Measurements from ENCODE around the gene METTL24.

Gene METTL24

DNA sequence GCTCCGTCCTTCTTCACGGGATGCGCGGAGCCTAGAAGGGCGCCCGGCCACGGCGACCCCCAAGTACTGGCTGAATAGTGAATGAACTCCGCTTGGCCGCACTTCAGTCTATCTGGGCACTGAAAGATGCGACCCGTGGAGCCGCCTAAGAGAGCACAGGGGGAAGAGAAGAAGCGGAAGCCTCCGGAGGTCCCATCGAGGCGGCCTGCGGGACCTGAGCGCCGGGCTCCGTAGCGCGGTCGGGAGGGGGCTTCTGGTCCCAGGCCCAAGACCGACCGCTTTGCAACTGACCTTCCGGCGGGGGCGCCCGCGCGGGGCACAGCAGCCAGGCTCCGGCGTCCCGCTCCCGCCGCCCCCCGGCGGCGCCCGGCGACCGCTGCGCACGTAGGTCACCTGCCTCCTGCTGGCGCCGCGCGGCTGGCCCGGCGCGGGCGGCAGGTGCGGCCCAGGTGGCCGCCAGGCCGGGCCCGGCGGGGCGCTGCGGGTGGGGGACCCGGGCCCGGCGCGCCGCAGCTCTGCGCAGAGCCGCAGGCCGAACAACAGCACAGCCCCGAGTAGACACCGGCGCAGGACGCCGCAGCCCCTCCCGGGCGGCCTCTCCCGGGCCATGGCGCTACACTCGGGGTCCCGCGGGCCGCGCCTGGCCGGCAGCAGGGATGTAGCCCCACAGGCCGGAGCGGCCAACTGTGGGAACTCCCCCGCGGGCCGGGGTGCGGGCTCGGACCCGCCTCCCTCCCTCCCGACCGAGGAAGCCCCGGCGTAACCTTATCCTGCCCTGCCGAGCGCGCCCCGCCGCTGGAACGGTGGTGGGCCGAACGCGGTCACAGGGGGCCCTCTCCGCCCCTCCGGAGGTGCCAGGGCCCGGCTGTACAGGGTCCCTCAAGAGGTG, at the start of gene METTL24:
METTL24 (minus strand) TSS at position 686 of the 889 bp plus-strand sequence; CDS start at position 609, 77 bp downstream.
- in situ Hi-C loops (cut with HindIII; ENCODE audit: low sequenced_read_pairs): no loop called here

DNA sequence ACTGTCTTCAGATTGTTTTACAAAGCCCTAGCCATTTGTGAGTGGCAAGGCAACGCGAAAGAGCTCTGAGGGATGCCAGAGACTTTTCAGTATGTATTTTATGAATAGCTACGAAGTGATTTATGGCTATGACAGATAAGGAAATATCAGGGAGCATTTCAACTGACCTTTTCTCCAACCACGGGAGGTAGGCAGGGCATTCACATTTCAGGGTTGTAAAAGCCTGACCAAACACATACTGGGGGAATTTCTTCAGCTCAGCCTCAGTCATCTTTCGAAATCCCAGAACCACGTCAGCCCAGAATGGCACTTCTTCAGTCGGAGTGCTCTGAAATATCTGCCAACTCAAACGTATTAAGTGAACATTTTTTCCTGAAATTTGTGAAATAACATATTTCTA, 46.5 kb upstream of the METTL24 start:
- in situ Hi-C loops (cut with HindIII; ENCODE audit: low sequenced_read_pairs): no loop called here

DNA sequence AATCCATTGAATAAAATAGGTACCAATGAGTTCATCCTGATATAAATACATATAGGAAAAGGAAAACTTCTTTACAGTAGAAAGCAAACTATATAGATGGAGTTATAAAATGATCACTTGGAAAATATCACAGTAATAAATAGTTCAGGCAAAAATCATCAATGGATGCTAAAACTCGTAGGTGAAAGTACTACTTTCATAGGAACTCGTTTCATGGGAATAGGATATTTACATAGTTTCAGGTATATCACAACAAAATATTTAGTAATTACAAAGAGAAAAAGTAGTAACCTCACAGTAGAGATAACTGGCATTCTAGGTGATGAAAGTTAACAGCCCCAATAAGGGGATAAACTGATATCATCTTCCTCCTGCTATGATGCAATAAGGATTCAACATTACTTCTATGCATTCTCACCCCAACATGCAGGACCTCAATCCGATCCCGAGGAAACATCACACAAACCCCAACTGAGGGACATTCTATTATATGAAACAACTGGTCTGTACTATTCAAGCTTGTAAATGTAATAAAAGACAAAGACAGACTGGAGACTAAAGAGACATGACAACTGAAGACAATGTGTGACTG, 43.5 kb upstream of the METTL24 start:
- in situ Hi-C loops (cut with HindIII; ENCODE audit: low sequenced_read_pairs): no loop called here

- in situ Hi-C loops (cut with HindIII; ENCODE audit: low sequenced_read_pairs): no loop called here
These were observed 42.1 kb upstream of the METTL24 start for GRCh38 chr6:110400208-110400607.

GRCh38 chr6:110399219-110400071, 41.3 kb upstream of the METTL24 start:
- in situ Hi-C loops (cut with HindIII; ENCODE audit: low sequenced_read_pairs): loop anchor here (25.0 kb wide), 1 partner anchor 337 kb away; no protein-coding TSS in a partner anchor

DNA sequence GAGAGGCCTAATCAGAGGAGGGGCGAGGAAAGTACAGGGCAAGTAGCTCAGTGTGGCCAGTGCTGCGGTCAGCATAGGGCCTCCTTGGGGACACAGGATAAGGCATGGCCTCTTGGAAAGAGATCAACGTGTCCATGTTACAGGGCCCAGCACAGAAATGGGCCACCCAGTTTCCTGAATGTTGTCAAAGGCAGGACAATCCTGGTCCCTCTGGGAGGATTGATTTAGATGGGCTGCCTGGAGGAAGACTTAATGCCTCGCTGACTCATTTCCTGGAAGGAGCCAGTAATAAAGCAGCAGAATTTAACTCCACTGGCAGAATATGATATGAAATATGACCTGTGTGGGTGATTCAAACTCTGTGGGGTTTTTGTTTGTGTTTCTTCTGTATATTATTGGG, 40.6 kb upstream of the METTL24 start:
- in situ Hi-C loops (cut with HindIII; ENCODE audit: low sequenced_read_pairs): loop anchor here (25.0 kb wide), 1 partner anchor 336 kb away; no protein-coding TSS in a partner anchor

DNA sequence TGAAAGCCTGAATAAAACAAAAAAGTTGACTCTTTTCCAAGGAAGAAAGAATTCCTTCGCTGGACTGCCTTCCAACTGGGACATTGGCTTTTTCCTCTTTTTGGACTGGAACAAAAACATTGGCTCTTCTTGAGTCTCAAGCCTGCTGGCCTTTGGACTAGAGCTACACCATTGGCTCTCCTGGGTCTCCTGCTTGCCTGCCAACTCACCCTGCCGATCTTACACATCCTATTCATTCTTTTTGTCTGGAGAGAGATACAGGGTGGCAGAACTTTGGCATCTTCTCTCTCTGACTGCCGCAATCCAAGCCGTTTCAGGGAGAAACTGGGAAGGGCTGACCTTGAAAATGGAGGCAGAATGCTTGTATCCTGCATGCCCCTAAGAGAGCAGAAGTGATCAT, 37.1 kb upstream of the METTL24 start:
- in situ Hi-C loops (cut with HindIII; ENCODE audit: low sequenced_read_pairs): loop anchor here (25.0 kb wide), 1 partner anchor 333 kb away; no protein-coding TSS in a partner anchor

GRCh38 chr6:110394409-110394808, 36.3 kb upstream of the METTL24 start:
- in situ Hi-C loops (cut with HindIII; ENCODE audit: low sequenced_read_pairs): loop anchor here (25.0 kb wide), 1 partner anchor 332 kb away; no protein-coding TSS in a partner anchor

GRCh38 chr6:110392727-110393126, 34.6 kb upstream of the METTL24 start:
- in situ Hi-C loops (cut with HindIII; ENCODE audit: low sequenced_read_pairs): loop anchor here (25.0 kb wide), 1 partner anchor 330 kb away; no protein-coding TSS in a partner anchor

DNA sequence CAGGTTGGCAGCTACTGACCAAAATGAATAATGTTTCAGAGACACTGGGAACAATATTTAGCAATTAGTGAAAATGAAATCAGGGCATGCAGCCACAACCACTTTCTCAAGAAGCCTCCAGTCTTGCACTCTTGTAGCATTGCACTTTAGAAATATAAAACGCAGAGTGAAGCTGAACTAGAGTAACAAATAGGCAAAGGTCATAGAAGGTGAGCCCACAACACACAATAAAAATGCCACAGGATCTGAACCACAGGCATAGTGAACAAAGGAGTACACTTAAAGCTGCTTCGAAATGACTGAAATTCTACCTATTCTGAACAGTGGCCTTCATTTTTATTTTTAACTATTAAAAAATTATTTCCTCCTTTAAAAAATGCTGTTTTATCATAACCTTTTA, 32.3 kb upstream of the METTL24 start:
- in situ Hi-C loops (cut with HindIII; ENCODE audit: low sequenced_read_pairs): loop anchor here (25.0 kb wide), 1 partner anchor 328 kb away; no protein-coding TSS in a partner anchor

- in situ Hi-C loops (cut with HindIII; ENCODE audit: low sequenced_read_pairs): loop anchor here (25.0 kb wide), 1 partner anchor 328 kb away; no protein-coding TSS in a partner anchor
These were observed 31.7 kb upstream of the METTL24 start for GRCh38 chr6:110389689-110390382.

DNA sequence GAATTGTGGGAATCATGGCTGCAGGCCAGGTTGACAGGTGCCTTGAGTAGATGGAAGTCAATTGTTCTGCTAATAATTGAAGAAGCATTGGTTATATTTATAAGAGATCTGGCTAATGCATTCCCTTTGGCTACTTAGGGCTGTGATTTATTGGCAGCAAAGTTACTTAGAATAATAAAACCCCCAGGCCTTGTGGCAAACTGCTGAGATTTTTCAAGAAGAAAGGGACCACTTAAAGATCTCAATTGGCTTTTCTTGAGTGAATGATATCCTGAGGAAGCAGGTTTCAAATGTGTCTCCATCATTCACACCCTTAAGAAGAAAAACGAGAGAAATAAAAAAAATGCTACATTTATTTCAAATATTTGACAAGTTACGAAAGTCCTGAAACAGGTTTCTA, 29.8 kb upstream of the METTL24 start:
- in situ Hi-C loops (cut with HindIII; ENCODE audit: low sequenced_read_pairs): loop anchor here (25.0 kb wide), 1 partner anchor 326 kb away; no protein-coding TSS in a partner anchor

DNA sequence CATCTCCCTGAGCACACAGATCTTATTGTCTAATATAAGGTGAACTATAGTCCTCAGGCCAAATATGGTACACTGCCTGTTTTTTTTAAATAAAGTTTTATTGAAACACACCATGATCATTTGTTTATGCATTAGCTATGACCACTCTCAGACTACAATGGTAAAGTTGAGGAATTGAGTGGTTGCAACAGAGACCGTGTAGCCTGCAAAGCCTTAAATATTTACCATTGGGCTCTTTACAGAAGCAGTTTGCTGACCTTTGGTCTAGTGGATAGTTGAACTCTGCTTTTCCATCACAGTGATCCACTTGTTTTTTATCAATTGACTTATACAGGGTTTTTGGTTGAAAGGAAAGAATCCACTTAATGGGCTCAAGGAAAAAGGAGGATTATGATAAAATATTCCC, 27.3 kb upstream of the METTL24 start:
- in situ Hi-C loops (cut with HindIII; ENCODE audit: low sequenced_read_pairs): loop anchor here (25.0 kb wide), 1 partner anchor 323 kb away; no protein-coding TSS in a partner anchor

DNA sequence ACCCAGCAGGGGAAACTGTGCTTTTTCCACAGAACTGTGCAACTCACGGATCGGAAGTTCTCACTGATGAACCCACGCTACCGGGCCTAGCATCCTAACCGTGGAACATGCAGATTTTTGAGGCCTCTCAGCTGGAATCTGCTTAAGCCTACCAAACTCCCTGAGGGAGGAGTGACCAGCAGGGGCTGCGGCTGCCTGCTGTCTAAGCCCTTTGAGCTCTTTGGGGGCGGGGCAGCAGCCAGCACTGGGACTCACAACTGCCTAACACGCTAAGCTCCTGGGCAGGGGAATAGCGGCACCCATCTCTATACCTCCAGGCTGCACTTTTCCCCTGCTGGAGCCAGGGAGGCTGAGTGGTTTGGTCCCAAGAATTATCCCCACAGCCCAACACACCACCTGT, 20.4 kb upstream of the METTL24 start:
- in situ Hi-C loops (cut with HindIII; ENCODE audit: low sequenced_read_pairs): loop anchor here (25.0 kb wide), 1 partner anchor 316 kb away; no protein-coding TSS in a partner anchor

DNA sequence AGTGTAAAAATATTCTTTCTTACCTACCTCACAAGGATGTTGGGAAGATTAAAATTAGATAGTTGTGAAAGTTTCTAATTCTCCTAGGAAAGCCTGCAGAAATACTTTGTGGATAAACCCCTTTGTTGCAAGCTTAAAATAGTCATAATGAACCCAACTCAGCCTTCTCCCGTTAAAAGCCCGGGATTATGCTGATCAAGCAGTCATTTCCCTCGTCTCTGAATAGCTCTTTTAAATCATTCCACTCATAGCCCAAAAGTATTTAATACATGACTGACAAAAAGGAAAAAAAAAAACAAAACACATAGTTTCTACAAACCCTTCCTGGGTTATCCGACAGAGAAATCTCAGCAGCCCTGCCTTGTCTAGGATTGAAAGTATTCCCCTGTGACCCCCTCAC, 10.9 kb upstream of the METTL24 start:
- in situ Hi-C loops (cut with HindIII; ENCODE audit: low sequenced_read_pairs): no loop called here

GRCh38 chr6:110368284-110368683, 10.1 kb upstream of the METTL24 start:
- in situ Hi-C loops (cut with HindIII; ENCODE audit: low sequenced_read_pairs): no loop called here

DNA sequence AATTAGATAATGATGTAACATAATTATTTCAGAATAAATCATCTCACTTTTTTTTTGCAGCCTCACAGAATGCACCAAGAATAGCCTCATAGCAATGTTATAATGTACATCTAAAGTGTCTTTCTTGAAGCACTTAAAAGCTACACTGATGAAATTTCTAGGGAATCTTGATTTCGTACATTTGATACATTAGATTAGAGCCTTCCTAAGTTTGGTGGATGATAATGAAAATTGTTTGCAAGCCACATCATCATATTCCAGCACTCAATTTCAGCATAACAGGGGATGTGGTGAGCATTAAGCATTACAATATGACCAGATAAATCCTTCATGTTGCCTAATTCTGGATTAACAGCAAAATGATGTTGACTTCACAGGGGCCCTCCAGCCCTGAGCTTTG, 9.7 kb upstream of the METTL24 start:
- in situ Hi-C loops (cut with HindIII; ENCODE audit: low sequenced_read_pairs): no loop called here

GRCh38 chr6:110366975-110367374, 8.8 kb upstream of the METTL24 start:
- in situ Hi-C loops (cut with HindIII; ENCODE audit: low sequenced_read_pairs): no loop called here

GRCh38 chr6:110366256-110366655, 8.1 kb upstream of the METTL24 start:
- in situ Hi-C loops (cut with HindIII; ENCODE audit: low sequenced_read_pairs): no loop called here

Data from endothelial cell of hepatic sinusoid (primary cell).